Body of pancreas (tissue), 4 donors: ENCODE data around the gene PTPRN2. TPM values are rescaled to one million over a fixed set of nuclear protein-coding genes. Genes with fewer than 3 reads are reported as not detected.

Experiments used
- ATAC-seq: fragments of 150-250 bp; one replicate; pipeline ENCODE4 v1.9.1; 2016
- DNase-seq, 4 donors: peaks; one replicate each; pipeline ENCODE4 v3.0.0-alpha.2; 2019
- H3K27ac ChIP-seq, 4 donors: fragments of 200-600 bp; sonication (generic); 1 replicate in 3 of 4; 2 replicates in 1 of 4; pipeline versions ENCODE4 v1.5.1 to v1.6.1; 2016 to 2019; ENCODE audit warnings: mild to moderate bottlenecking in 1 of 4, mixed read lengths in 1 of 4, moderate library complexity in 1 of 4
- H3K27me3 ChIP-seq, 2 donors: fragments of 200-600 bp; sonication (generic); one replicate each; pipeline ENCODE4 v1.6.0; 2016; ENCODE audit warnings: mild to moderate bottlenecking in 1 of 2
- H3K36me3 ChIP-seq, 2 donors: fragments of 200-600 bp; sonication (generic); replicated peaks in 1 of 2; 2 replicates each; pipeline ENCODE4 v1.5.1; 2016; ENCODE audit warnings: low read depth in 2 of 2; ENCODE audit not compliant: insufficient read depth in 1 of 2
- H3K4me1 ChIP-seq: fragments of 200-600 bp; sonication (generic); one replicate; pipeline ENCODE4 v1.6.0; 2016
- H3K4me3 ChIP-seq, 2 donors: fragments of 200-600 bp; sonication (generic); 1 replicate in 1 of 2; 2 replicates in 1 of 2; pipeline ENCODE4 v1.5.1; 2016 to 2019
- H3K9me3 ChIP-seq, 3 donors: fragments of 200-600 bp; sonication (generic); 1 replicate in 2 of 3; 2 replicates in 1 of 3; pipeline ENCODE4 v1.5.1; 2016
- CTCF ChIP-seq, 7 experiments: fragments of 450-650 bp in 4 of 7; fragments of 200-600 bp in 3 of 7; sonication (generic) in 3 of 7; IDR thresholded peaks; one replicate each; pipeline ENCODE4 v1.5.1; 2016 to 2019; ENCODE audit warnings: antibody characterized with exemption in 7 of 7
- POLR2A ChIP-seq, 3 donors: fragments of 450-650 bp; IDR thresholded peaks; one replicate each; pipeline ENCODE4 v1.6.1; 2016; ENCODE audit warnings: antibody characterized with exemption in 3 of 3, mild to moderate bottlenecking in 2 of 3
- WGBS, 2 donors: methylation state at CpG; one replicate each; pipeline ENCODE4 v1.1.5; 2017; 5-methylcytosine and 5-hydroxymethylcytosine counted together
- intact Hi-C: fragments of 100-400 bp; cut with DNase I; formaldehyde crosslinking; loops from one replicate; pipeline ENCODE4 v1.15.1; 2023
- total RNA-seq, 2 donors: library from RNA; depleted of rRNA; stranded (reverse); fragments of >200 nt; gene quantifications; one replicate each; pipeline ENCODE4 v1.1.0, GENCODE V29; 2016

Gene PTPRN2
- total RNA-seq, 2 donors from 2014 or later = 31.6 to 76.1 TPM

- ATAC-seq (no peak), DNase-seq (no peak)
- no peaks in the 10 kb centered on the region for H3K9me3 ChIP-seq
- WGBS, 2 donors = 87 to 90% methylated on average over 5 to 8 of the region's 8 CpGs
- TF ChIP-seq CTCF (IDR thresholded peaks at IDR 0.05) = no peak
- TF ChIP-seq POLR2A (IDR thresholded peaks at IDR 0.05) = no peak
- H3K27me3 ChIP-seq = no peaks in the 10 kb centered on the region
- no peaks in the 10 kb centered on the region for H3K4me1 ChIP-seq
- H3K4me3 ChIP-seq = no peak overlapping the region
- H3K27ac ChIP-seq = no peak overlapping the region
- intact Hi-C loops = no loop called here
- no peaks in the 10 kb centered on the region for H3K36me3 ChIP-seq
Measured at GRCh38 chr7:158082761-158083160, 504.9 kb downstream of the PTPRN2 start.

- DNase-seq = no peak
Measured at GRCh38 chr7:158080899-158081445, 506.7 kb downstream of the PTPRN2 start.

GRCh38 chr7:158077934-158078910 lies 509.4 kb downstream of the PTPRN2 start:
- 83 to 86% methylated on average over 22 of the region's 22 CpGs for WGBS, 2 donors
- ATAC-seq = no peak

More at GRCh38 chr7:158080899-158081445, 506.7 kb downstream of the PTPRN2 start:
- 81 to 83% methylated on average over 12 to 21 of the region's 21 CpGs for WGBS, 2 donors
- Histone ChIP-seq H3K4me1 (no peaks in the 10 kb centered on the region), H3K36me3 (no peaks in the 10 kb centered on the region), H3K27me3 (no peaks in the 10 kb centered on the region), H3K27ac (no peak overlapping the region), H3K9me3 (no peaks in the 10 kb centered on the region), H3K4me3 (no peak overlapping the region)
- ATAC-seq = no peak
- intact Hi-C loops = no loop called here
- TF ChIP-seq POLR2A (IDR thresholded peaks at IDR 0.05) = no peak
- TF ChIP-seq CTCF (IDR thresholded peaks at IDR 0.05) = no peak

GRCh38 chr7:158077151-158077840 lies 510.3 kb downstream of the PTPRN2 start:
- Histone ChIP-seq H3K27ac (no peak overlapping the region), H3K9me3 (no peaks in the 10 kb centered on the region), H3K4me3 (no peak overlapping the region), H3K27me3 (no peaks in the 10 kb centered on the region), H3K36me3 (no peaks in the 10 kb centered on the region), H3K4me1 (no peaks in the 10 kb centered on the region)
- no peak for TF ChIP-seq CTCF (IDR thresholded peaks at IDR 0.05)
- no peak for TF ChIP-seq POLR2A (IDR thresholded peaks at IDR 0.05)
- peak in 1 of 4 donors; percentile 0 for DNase-seq
- ATAC-seq = no peak
- WGBS, 2 donors = 73 to 82% methylated on average over 20 of the region's 21 CpGs
- intact Hi-C loops = no loop called here

More at GRCh38 chr7:158077934-158078910, 509.4 kb downstream of the PTPRN2 start:
- H3K27ac ChIP-seq = no peak overlapping the region
- intact Hi-C loops = no loop called here
- DNase-seq = peak in 1 of 4 donors; percentile 4
- H3K4me3 ChIP-seq = no peak overlapping the region
- TF ChIP-seq CTCF (IDR thresholded peaks at IDR 0.05) (no peak), POLR2A (IDR thresholded peaks at IDR 0.05) (no peak)
- H3K27me3 ChIP-seq = no peaks in the 10 kb centered on the region
- H3K9me3 ChIP-seq = no peaks in the 10 kb centered on the region
- H3K4me1 ChIP-seq = no peaks in the 10 kb centered on the region
- H3K36me3 ChIP-seq = no peaks in the 10 kb centered on the region
